ENCODE measurements around the gene LMNTD2.

LMNTD2 gene

GRCh38 chr11:528815-529727 is 31.5 kb downstream of the LMNTD2 start:
- Histone ChIP-seq H3K27me3 (ENCODE audit: insufficient read depth, poor library complexity, severe bottlenecking) (no peaks in the 10 kb centered on the region), H3K27ac (replicated peaks) (no peak overlapping the region), H3K4me3 (replicated peaks; ENCODE audit: insufficient read depth, low read length) (no peak overlapping the region)
- DNase-seq (ENCODE audit: low read depth in 1 of 2, low spot score in 1 of 2), result no peak
- TF ChIP-seq GABPA (IDR thresholded peaks at IDR 0.05; ENCODE audit: low read depth), result no peak
- no peak for TF ChIP-seq CTCF (IDR thresholded peaks at IDR 0.05; ENCODE audit: insufficient read depth, low read length)
- no peak for TF ChIP-seq SPI1 (IDR thresholded peaks at IDR 0.05; ENCODE audit: borderline replicate concordance, low read depth)
- no peak for TF ChIP-seq POLR2AphosphoS5 (IDR thresholded peaks at IDR 0.05; ENCODE audit: low read depth)
- no peak for TF ChIP-seq REST (IDR thresholded peaks at IDR 0.05; ENCODE audit: insufficient replicate concordance, low read depth)

- H3K4me3 ChIP-seq (replicated peaks; ENCODE audit: insufficient read depth, low read length), result no peak overlapping the region
- no peak for TF ChIP-seq SPI1 (IDR thresholded peaks at IDR 0.05; ENCODE audit: borderline replicate concordance, low read depth)
- no peak for TF ChIP-seq REST (IDR thresholded peaks at IDR 0.05; ENCODE audit: insufficient replicate concordance, low read depth)
- no peak for TF ChIP-seq POLR2AphosphoS5 (IDR thresholded peaks at IDR 0.05; ENCODE audit: low read depth)
- TF ChIP-seq CTCF (IDR thresholded peaks at IDR 0.05; ENCODE audit: insufficient read depth, low read length), result no peak
- TF ChIP-seq GABPA (IDR thresholded peaks at IDR 0.05; ENCODE audit: low read depth), result no peak
- H3K27me3 ChIP-seq (ENCODE audit: insufficient read depth, poor library complexity, severe bottlenecking), result no peaks in the 10 kb centered on the region
- DNase-seq (ENCODE audit: low read depth in 1 of 2, low spot score in 1 of 2), result no peak
- H3K27ac ChIP-seq (replicated peaks), result no peak overlapping the region
Measured at GRCh38 chr11:528166-528814, 32.2 kb downstream of the LMNTD2 start.

- Histone ChIP-seq H3K27me3 (ENCODE audit: insufficient read depth, poor library complexity, severe bottlenecking) (no peaks in the 10 kb centered on the region), H3K4me3 (replicated peaks; ENCODE audit: insufficient read depth, low read length) (no peak overlapping the region), H3K27ac (replicated peaks) (no peak overlapping the region)
- no peak for DNase-seq (ENCODE audit: low read depth in 1 of 2, low spot score in 1 of 2)
- TF ChIP-seq POLR2AphosphoS5 (IDR thresholded peaks at IDR 0.05; ENCODE audit: low read depth), result no peak
- TF ChIP-seq SPI1 (IDR thresholded peaks at IDR 0.05; ENCODE audit: borderline replicate concordance, low read depth), result no peak
- TF ChIP-seq CTCF (IDR thresholded peaks at IDR 0.05; ENCODE audit: insufficient read depth, low read length), result no peak
- TF ChIP-seq REST (IDR thresholded peaks at IDR 0.05; ENCODE audit: insufficient replicate concordance, low read depth), result no peak
- TF ChIP-seq GABPA (IDR thresholded peaks at IDR 0.05; ENCODE audit: low read depth), result no peak
Measured at GRCh38 chr11:526192-526591, 34.3 kb downstream of the LMNTD2 start.
